GM10266 (cell line): ENCODE data around the gene ZNF783.
"Not testable (repeated sequence)": the region's sequence is repeated elsewhere in the genome, so short reads cannot be mapped to it uniquely, and the experiment has no call there.

Source experiments
- DNase-seq: peaks from one replicate; pipeline ENCODE4 v3.0.0; 2012; ENCODE audit errors: extremely low spot score
- TF ChIP-seq, protein P1 (sequence below): IDR thresholded peaks from 2 replicates; pipeline ENCODE4 v1.5.1; 2012; ENCODE audit warnings: mild to moderate bottlenecking, low read depth; ENCODE audit not compliant: control insufficient read depth, insufficient read depth; ENCODE audit errors: missing control alignments

The ZNF783 gene

GRCh38 chr7:149223176-149223575, 38.8 kb upstream of the ZNF783 start:
- DNase-seq: no peak
- TF ChIP-seq, protein P1, sequence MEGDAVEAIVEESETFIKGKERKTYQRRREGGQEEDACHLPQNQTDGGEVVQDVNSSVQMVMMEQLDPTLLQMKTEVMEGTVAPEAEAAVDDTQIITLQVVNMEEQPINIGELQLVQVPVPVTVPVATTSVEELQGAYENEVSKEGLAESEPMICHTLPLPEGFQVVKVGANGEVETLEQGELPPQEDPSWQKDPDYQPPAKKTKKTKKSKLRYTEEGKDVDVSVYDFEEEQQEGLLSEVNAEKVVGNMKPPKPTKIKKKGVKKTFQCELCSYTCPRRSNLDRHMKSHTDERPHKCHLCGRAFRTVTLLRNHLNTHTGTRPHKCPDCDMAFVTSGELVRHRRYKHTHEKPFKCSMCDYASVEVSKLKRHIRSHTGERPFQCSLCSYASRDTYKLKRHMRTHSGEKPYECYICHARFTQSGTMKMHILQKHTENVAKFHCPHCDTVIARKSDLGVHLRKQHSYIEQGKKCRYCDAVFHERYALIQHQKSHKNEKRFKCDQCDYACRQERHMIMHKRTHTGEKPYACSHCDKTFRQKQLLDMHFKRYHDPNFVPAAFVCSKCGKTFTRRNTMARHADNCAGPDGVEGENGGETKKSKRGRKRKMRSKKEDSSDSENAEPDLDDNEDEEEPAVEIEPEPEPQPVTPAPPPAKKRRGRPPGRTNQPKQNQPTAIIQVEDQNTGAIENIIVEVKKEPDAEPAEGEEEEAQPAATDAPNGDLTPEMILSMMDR: no peak

GRCh38 chr7:149223761-149224160, 38.2 kb upstream of the ZNF783 start:
- TF ChIP-seq, protein P1: no peak
- DNase-seq: no peak

- DNase-seq: no peak
- TF ChIP-seq, protein P1: no peak
Observed at GRCh38 chr7:149224352-149224751, 37.6 kb upstream of the ZNF783 start.

- DNase-seq: no peak
- TF ChIP-seq, protein P1: no peak
Observed at GRCh38 chr7:149225106-149225505, 36.9 kb upstream of the ZNF783 start.

DNA sequence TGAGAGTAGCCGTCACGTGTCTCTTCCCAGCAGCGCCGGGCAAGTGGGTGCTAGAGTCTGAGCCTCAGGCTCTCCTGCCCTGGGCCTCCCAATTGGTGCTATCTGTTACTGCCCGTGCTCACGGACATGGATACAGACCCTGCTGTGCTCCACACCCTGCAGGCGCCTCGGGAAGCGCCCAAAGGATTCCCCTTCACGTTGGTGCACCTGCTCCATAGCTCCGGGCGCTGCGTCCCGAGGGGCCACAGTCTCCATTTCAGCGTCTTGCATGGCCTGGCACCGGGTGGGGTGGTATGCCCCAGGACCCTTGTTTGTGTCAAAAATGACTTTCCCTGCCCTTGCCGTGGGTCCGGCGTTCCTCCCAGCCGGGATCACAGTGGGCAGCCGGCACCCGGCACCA, 36.3 kb upstream of the ZNF783 start:
- no peak for DNase-seq
- TF ChIP-seq, protein P1: no peak

DNA sequence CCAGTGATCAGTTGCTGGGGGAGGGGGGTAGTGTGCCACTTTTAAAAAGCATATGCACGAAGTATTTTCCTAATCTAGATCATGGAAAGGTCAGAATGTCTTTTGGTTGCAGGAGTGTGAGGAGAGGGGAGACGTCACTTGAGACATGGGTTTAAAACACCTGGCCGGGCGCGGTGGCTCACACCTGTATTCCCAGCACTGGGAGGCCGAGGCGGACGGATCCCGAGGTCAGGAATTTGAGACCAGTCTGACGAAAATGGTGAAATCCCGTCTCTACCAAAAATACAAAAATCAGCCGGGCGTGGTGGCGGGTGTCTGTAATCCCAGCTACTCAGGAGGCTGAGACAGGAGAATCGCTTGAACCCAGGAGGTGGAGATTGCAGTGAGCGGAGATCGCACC, 35.6 kb upstream of the ZNF783 start:
- DNase-seq: not testable (repeated sequence)

GRCh38 chr7:149226840-149227494, 35.0 kb upstream of the ZNF783 start:
- no peak for DNase-seq
- TF ChIP-seq, protein P1: no peak
